Activated naive CD8-positive, alpha-beta T cell treated with anti-CD3 and anti-CD28 coated beads for 36 hours (primary cell): ENCODE results near the gene NELL2. TPM values are rescaled to one million over a fixed set of nuclear protein-coding genes. Genes with fewer than 3 reads are reported as not detected.
"Not testable (repeated sequence)": the region's sequence is repeated elsewhere in the genome, so short reads cannot be mapped to it uniquely, and the experiment has no call there.

Experiments
- DNase-seq: peaks from one replicate; pipeline ENCODE4 v3.0.0; 2021
- H3K27ac Mint-ChIP-seq: one replicate; pipeline ENCODE4 v1.8.0; 2022; ENCODE audit warnings: mild to moderate bottlenecking, moderate library complexity, mixed read lengths
- H3K27me3 Mint-ChIP-seq: one replicate; pipeline ENCODE4 v1.8.0; 2022; ENCODE audit warnings: mild to moderate bottlenecking, mixed read lengths
- H3K36me3 Mint-ChIP-seq: one replicate; pipeline ENCODE4 v1.8.0; 2021; ENCODE audit warnings: mild to moderate bottlenecking, mixed read lengths
- H3K4me1 Mint-ChIP-seq: one replicate; pipeline ENCODE4 v1.8.0; 2021; ENCODE audit warnings: mixed read lengths
- H3K4me3 Mint-ChIP-seq: one replicate; pipeline ENCODE4 v1.8.0; 2022; ENCODE audit warnings: mild to moderate bottlenecking, moderate library complexity, mixed read lengths
- H3K9me3 Mint-ChIP-seq: one replicate; pipeline ENCODE4 v1.8.0; 2022; ENCODE audit warnings: mixed read lengths
- total RNA-seq, 2 experiments: library from RNA; stranded (reverse); gene quantifications; one replicate each; pipeline ENCODE4 v1.2.3, GENCODE V29; 2021

NELL2 gene
- total RNA-seq, 2 experiments from 2014 or later, result 120 to 134 TPM

DNA sequence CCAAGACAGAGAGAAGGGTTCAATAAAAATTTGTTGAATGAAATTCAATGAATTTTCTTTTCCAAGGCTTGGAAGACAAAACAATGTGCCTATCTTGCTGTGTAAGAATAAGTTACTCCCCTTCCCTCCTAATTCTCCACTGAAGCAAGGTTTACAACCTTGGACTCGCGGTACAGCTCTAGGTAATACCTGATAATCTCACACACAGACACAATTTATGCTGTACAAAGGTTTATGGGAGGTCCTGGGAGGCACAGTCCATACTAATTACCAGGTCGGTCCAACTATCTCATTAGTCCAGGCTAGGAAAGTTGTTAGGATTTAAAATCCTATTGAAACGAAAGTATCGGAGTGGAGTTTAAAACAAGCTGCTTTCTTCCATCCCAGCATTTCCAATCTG, 42.6 kb downstream of the NELL2 start:
- Mint-ChIP-seq H3K27ac (peak overlapping the region; percentile 82), H3K9me3 (no peaks in the 10 kb centered on the region), H3K4me3 (peak overlapping the region; percentile 55), H3K27me3 (no peaks in the 10 kb centered on the region), H3K4me1 (peaks cover 91% of the 10 kb centered on the region), H3K36me3 (peaks cover 31% of the 10 kb centered on the region)
- DNase-seq, result no peak

- H3K4me1 Mint-ChIP-seq, result peaks cover 78% of the 10 kb centered on the region
- H3K27ac Mint-ChIP-seq, result peak overlapping the region; percentile 82
- H3K9me3 Mint-ChIP-seq, result no peaks in the 10 kb centered on the region
- peaks cover 39% of the 10 kb centered on the region for H3K36me3 Mint-ChIP-seq
- H3K4me3 Mint-ChIP-seq, result peak overlapping the region; percentile 47
- no peak for DNase-seq
- H3K27me3 Mint-ChIP-seq, result no peaks in the 10 kb centered on the region
Measured at GRCh38 chr12:44830566-44831055, 45.5 kb downstream of the NELL2 start.

GRCh38 chr12:44829045-44829444, 47.1 kb downstream of the NELL2 start:
- Mint-ChIP-seq H3K9me3 (peaks cover 5% of the 10 kb centered on the region), H3K4me3 (peak overlapping the region; percentile 19), H3K27ac (peak overlapping the region; percentile 95), H3K36me3 (peaks cover 47% of the 10 kb centered on the region), H3K4me1 (peaks cover 70% of the 10 kb centered on the region), H3K27me3 (no peaks in the 10 kb centered on the region)
- no peak for DNase-seq

DNA sequence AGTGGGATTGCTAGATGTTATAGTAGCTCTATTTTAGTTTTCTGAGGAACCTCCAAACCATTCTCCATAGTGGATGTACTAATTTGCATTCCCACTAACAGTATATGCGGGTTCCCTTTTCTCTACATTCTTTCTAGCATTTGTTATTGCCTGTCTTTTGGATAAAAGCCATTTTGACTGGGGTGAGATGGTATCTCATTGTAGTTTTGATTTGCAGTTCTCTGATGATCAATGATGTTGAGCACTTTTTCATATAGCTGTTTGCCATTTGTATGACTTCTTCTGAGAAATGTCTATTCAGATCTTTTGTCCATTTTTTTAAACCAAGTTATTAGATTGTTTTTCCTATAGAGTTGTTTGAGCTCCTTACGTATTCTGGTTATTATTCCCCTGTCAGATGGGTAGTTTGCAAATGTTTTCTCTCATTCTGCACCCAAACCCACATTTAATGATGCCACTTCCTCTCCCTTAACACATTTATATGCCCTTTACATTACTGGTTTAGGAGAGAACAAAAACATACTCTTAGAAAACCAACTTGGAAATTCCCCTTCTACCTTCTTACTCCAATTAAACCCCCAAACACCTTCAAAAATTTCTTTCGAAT, 48.2 kb downstream of the NELL2 start:
- DNase-seq, result no peak
- H3K4me1 Mint-ChIP-seq, result peaks cover 71% of the 10 kb centered on the region
- peaks cover 46% of the 10 kb centered on the region for H3K36me3 Mint-ChIP-seq
- no peaks in the 10 kb centered on the region for H3K27me3 Mint-ChIP-seq
- H3K4me3 Mint-ChIP-seq, result peak overlapping the region; percentile 68
- H3K27ac Mint-ChIP-seq, result peak overlapping the region; percentile 95
- peaks cover 6% of the 10 kb centered on the region for H3K9me3 Mint-ChIP-seq

GRCh38 chr12:44821702-44822101, 54.4 kb downstream of the NELL2 start:
- not testable (repeated sequence) for H3K27ac Mint-ChIP-seq, H3K4me3 Mint-ChIP-seq, DNase-seq, H3K9me3 Mint-ChIP-seq, H3K27me3 Mint-ChIP-seq
- peaks cover 59% of the 10 kb centered on the region for H3K36me3 Mint-ChIP-seq
- peaks cover 66% of the 10 kb centered on the region for H3K4me1 Mint-ChIP-seq

GRCh38 chr12:44819884-44820283, 56.2 kb downstream of the NELL2 start:
- peak overlapping the region; percentile 89 for H3K27ac Mint-ChIP-seq
- H3K4me1 Mint-ChIP-seq, result peaks cover 73% of the 10 kb centered on the region
- H3K9me3 Mint-ChIP-seq, result peaks cover 6% of the 10 kb centered on the region
- DNase-seq, result no peak
- H3K27me3 Mint-ChIP-seq, result no peaks in the 10 kb centered on the region
- peak overlapping the region; percentile 40 for H3K4me3 Mint-ChIP-seq
- H3K36me3 Mint-ChIP-seq, result peaks cover 57% of the 10 kb centered on the region

- H3K27ac Mint-ChIP-seq, result peak overlapping the region; percentile 53
- H3K4me3 Mint-ChIP-seq, result no peak overlapping the region
- peaks cover 53% of the 10 kb centered on the region for H3K36me3 Mint-ChIP-seq
- no peak for DNase-seq
- peaks cover 69% of the 10 kb centered on the region for H3K4me1 Mint-ChIP-seq
- peaks cover 2% of the 10 kb centered on the region for H3K9me3 Mint-ChIP-seq
- no peaks in the 10 kb centered on the region for H3K27me3 Mint-ChIP-seq
Measured at GRCh38 chr12:44817687-44818086, 58.4 kb downstream of the NELL2 start.

DNA sequence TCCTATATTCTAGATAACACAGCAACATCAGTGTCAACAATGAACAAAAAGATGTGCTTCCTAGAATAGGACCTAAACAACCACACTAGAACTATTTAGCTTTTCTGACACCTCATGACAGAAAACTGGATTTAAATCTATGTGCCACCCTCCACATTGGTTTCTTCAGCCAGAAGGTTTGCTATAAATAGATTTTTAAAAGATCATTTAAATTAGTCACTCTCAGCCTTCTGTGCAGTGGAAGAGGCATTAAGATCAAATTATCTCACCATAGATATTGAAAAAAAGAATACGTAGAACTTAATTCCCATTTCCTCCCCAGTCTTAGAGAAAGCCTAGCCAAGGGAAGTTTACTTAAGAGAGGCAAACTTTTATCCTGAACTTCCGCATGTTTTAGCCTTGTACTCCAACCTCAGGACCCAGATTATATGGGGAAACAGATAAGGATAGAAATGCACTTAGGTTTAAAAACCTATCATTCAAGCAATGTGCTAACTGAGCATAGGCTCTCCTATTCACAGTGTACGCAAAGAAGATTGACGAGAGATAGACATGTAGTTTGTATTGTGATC, 59.6 kb downstream of the NELL2 start:
- Mint-ChIP-seq H3K4me1 (peaks cover 73% of the 10 kb centered on the region), H3K4me3 (peak overlapping the region; percentile 38), H3K27ac (peak overlapping the region; percentile 53), H3K9me3 (peaks cover 2% of the 10 kb centered on the region), H3K36me3 (peaks cover 54% of the 10 kb centered on the region), H3K27me3 (no peaks in the 10 kb centered on the region)
- no peak for DNase-seq

GRCh38 chr12:44812062-44812461, 64.1 kb downstream of the NELL2 start:
- DNase-seq, result peak; percentile 17
- Mint-ChIP-seq H3K27ac (peak overlapping the region; percentile 71), H3K27me3 (no peaks in the 10 kb centered on the region), H3K4me1 (peaks cover 52% of the 10 kb centered on the region), H3K36me3 (peaks cover 39% of the 10 kb centered on the region), H3K9me3 (no peaks in the 10 kb centered on the region), H3K4me3 (no peak overlapping the region)

DNA sequence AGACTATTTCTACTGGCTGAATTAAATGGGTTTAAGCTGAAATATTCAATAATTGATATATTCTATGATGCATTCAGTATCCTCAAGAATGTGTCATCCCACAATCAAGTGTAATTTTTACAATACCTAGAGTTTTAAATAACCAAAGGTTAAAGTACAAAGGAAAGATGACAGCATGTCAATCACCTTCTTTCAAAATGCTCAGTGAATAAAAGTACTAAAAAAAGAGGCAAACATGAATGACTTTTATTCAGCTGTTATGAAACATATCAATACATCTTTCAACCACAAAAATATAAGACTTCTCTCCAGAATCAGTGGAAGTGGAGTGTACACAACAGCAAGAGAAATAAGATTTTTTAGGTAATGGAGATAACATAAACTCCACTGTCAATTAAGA, 72.0 kb downstream of the NELL2 start:
- H3K36me3 Mint-ChIP-seq, result peaks cover 41% of the 10 kb centered on the region
- H3K4me1 Mint-ChIP-seq, result peaks cover 39% of the 10 kb centered on the region
- H3K9me3 Mint-ChIP-seq, result no peaks in the 10 kb centered on the region
- H3K4me3 Mint-ChIP-seq, result no peak overlapping the region
- DNase-seq, result no peak
- peak overlapping the region; percentile 72 for H3K27ac Mint-ChIP-seq
- no peaks in the 10 kb centered on the region for H3K27me3 Mint-ChIP-seq

DNA sequence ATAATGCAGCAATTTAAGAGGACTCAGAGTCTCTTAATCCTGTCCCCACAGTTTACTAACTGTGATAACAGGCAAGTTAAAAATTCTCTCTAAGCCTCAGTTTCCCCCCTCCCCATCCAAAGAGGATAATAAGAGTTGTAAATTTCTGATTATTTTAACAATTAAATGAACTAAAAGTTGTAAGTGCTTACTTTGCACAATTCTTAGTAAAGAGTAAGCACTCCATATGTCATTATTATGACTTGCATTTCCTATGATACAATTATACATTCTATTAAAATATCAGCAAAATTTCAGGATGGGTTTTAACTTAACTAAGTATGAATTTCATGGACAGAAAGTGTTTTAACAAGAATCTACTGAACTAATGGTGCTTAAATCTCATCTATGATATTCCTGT, 80.1 kb downstream of the NELL2 start:
- H3K36me3 Mint-ChIP-seq, result peaks cover 36% of the 10 kb centered on the region
- peaks cover 28% of the 10 kb centered on the region for H3K4me1 Mint-ChIP-seq
- H3K9me3 Mint-ChIP-seq, result peaks cover 9% of the 10 kb centered on the region
- H3K4me3 Mint-ChIP-seq, result no peak overlapping the region
- DNase-seq, result no peak
- H3K27me3 Mint-ChIP-seq, result no peaks in the 10 kb centered on the region
- no peak overlapping the region for H3K27ac Mint-ChIP-seq

- peaks cover 75% of the 10 kb centered on the region for H3K36me3 Mint-ChIP-seq
- no peaks in the 10 kb centered on the region for H3K27me3 Mint-ChIP-seq
- peaks cover 26% of the 10 kb centered on the region for H3K9me3 Mint-ChIP-seq
- H3K27ac Mint-ChIP-seq, result peak overlapping the region; percentile 10
- H3K4me3 Mint-ChIP-seq, result no peak overlapping the region
- peaks cover 46% of the 10 kb centered on the region for H3K4me1 Mint-ChIP-seq
- DNase-seq, result no peak
Measured at GRCh38 chr12:44788731-44789130, 87.4 kb downstream of the NELL2 start.

- Mint-ChIP-seq H3K36me3 (peaks cover 63% of the 10 kb centered on the region), H3K27ac (peak overlapping the region; percentile 68), H3K4me1 (peaks cover 44% of the 10 kb centered on the region), H3K27me3 (no peaks in the 10 kb centered on the region), H3K9me3 (peaks cover 28% of the 10 kb centered on the region), H3K4me3 (no peak overlapping the region)
- DNase-seq, result no peak
Measured at GRCh38 chr12:44780221-44780790, 95.8 kb downstream of the NELL2 start.

GRCh38 chr12:44779766-44780165, 96.3 kb downstream of the NELL2 start:
- Mint-ChIP-seq H3K9me3 (peaks cover 24% of the 10 kb centered on the region), H3K27me3 (no peaks in the 10 kb centered on the region), H3K4me1 (peaks cover 43% of the 10 kb centered on the region), H3K27ac (peak overlapping the region; percentile 68), H3K36me3 (peaks cover 59% of the 10 kb centered on the region), H3K4me3 (no peak overlapping the region)
- DNase-seq, result no peak

DNA sequence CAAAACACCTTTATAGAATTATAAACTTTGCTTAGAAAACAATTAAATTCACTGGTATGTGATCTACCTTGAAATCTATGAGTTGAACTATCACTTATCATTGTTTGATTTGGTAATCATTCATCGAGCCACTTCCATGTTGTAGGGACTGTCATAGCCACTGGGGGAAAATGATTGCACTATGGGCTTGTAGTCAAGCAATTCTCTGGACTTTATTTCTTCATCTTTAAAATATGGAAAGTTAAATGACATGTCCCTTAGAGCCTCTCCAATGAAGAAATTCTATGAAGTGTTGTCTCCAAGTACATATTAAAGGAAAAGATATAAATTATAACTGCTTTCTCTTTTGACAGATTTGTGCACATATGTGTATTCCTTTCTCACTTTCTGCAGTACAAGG, 97.3 kb downstream of the NELL2 start:
- no peaks in the 10 kb centered on the region for H3K27me3 Mint-ChIP-seq
- H3K4me1 Mint-ChIP-seq, result peaks cover 34% of the 10 kb centered on the region
- H3K9me3 Mint-ChIP-seq, result peaks cover 20% of the 10 kb centered on the region
- no peak for DNase-seq
- H3K27ac Mint-ChIP-seq, result peak overlapping the region; percentile 45
- H3K36me3 Mint-ChIP-seq, result peaks cover 57% of the 10 kb centered on the region
- H3K4me3 Mint-ChIP-seq, result no peak overlapping the region

DNA sequence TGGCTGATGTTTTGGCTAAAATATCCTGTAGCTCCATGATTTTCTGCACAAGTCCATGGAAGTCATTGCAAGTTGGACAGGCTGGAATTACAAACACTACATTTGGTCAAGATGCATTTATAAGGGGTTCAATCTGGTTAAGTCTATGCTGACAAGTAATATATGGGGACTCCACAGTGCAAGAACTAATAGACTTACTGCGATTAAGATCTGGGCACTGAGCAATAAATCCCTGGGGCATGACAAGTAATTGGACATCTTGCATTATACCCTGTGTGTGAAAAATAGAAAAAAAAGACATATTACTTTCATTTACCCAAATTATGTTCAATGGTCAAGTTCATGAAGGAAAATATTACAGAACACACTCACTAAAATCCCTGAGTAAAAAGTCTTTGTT, 99.1 kb downstream of the NELL2 start:
- Mint-ChIP-seq H3K4me1 (peaks cover 33% of the 10 kb centered on the region), H3K36me3 (peaks cover 55% of the 10 kb centered on the region), H3K27me3 (no peaks in the 10 kb centered on the region), H3K9me3 (peaks cover 16% of the 10 kb centered on the region), H3K4me3 (no peak overlapping the region), H3K27ac (peak overlapping the region; percentile 38)
- DNase-seq, result no peak
